IPS-20b (cell line): ENCODE results near the gene RPH3AL.
"Not testable (repeated sequence)": the region's sequence is repeated elsewhere in the genome, so short reads cannot be mapped to it uniquely, and the experiment has no call there.

Experiments used
- H3K27ac ChIP-seq: one replicate; pipeline ENCODE4 v1.5.1; 2013; ENCODE audit warnings: low read length
- H3K27me3 ChIP-seq: 2 replicates; pipeline ENCODE4 v1.6.1; 2013; ENCODE audit warnings: mild to moderate bottlenecking, low read length, inconsistent platforms; ENCODE audit not compliant: insufficient read depth
- H3K36me3 ChIP-seq: 2 replicates; pipeline ENCODE4 v1.6.1; 2013; ENCODE audit warnings: low read depth, mild to moderate bottlenecking, inconsistent platforms, low read length, moderate library complexity; ENCODE audit not compliant: insufficient read depth
- H3K4me1 ChIP-seq: 2 replicates; pipeline ENCODE4 v1.6.1; 2013; ENCODE audit warnings: mild to moderate bottlenecking, control low read depth, inconsistent platforms, low read length, moderate library complexity; ENCODE audit not compliant: insufficient read depth
- H3K4me3 ChIP-seq: 2 replicates; pipeline ENCODE4 v1.5.1; 2013; ENCODE audit warnings: mild to moderate bottlenecking, low read length, inconsistent platforms
- H3K9ac ChIP-seq: 2 replicates; pipeline ENCODE4 v1.6.1; 2013; ENCODE audit warnings: low read depth, mild to moderate bottlenecking, inconsistent platforms, low read length, moderate library complexity
- H3K9me3 ChIP-seq: 2 replicates; pipeline ENCODE4 v1.6.1; 2013; ENCODE audit warnings: mild to moderate bottlenecking, low read depth, low read length, inconsistent platforms; ENCODE audit not compliant: insufficient read depth

Gene RPH3AL

GRCh38 chr17:320809-321385, 31.7 kb downstream of the RPH3AL start:
- H3K9me3 ChIP-seq = peaks cover under 1% of the 10 kb centered on the region; the same call in 1 of the 2 replicates
- H3K4me3 ChIP-seq = peak overlapping the region; percentile 29; the same call in 1 of the 2 replicates
- H3K27me3 ChIP-seq = peaks cover 19% of the 10 kb centered on the region
- no peak overlapping the region for H3K27ac ChIP-seq
- no peak overlapping the region for H3K9ac ChIP-seq
- H3K4me1 ChIP-seq = peaks cover 9% of the 10 kb centered on the region; the same call in 1 of the 2 replicates
- no peaks in the 10 kb centered on the region for H3K36me3 ChIP-seq

GRCh38 chr17:320139-320538, 32.5 kb downstream of the RPH3AL start:
- Histone ChIP-seq H3K9me3 (peaks cover 8% of the 10 kb centered on the region; the same call in 1 of the 2 replicates), H3K36me3 (no peaks in the 10 kb centered on the region), H3K9ac (no peak overlapping the region), H3K4me1 (peaks cover 9% of the 10 kb centered on the region; the same call in 1 of the 2 replicates), H3K27me3 (peaks cover 19% of the 10 kb centered on the region), H3K27ac (no peak overlapping the region), H3K4me3 (no peak overlapping the region)

GRCh38 chr17:319266-319665, 33.3 kb downstream of the RPH3AL start:
- H3K27me3 ChIP-seq = peaks cover 19% of the 10 kb centered on the region
- H3K9me3 ChIP-seq = peaks cover 13% of the 10 kb centered on the region
- H3K36me3 ChIP-seq = no peaks in the 10 kb centered on the region
- no peak overlapping the region for H3K4me3 ChIP-seq
- peaks cover 9% of the 10 kb centered on the region; the same call in 1 of the 2 replicates for H3K4me1 ChIP-seq
- H3K9ac ChIP-seq = no peak overlapping the region
- no peak overlapping the region for H3K27ac ChIP-seq

- H3K9ac ChIP-seq = not testable (repeated sequence)
- peaks cover 13% of the 10 kb centered on the region for H3K9me3 ChIP-seq
- peaks cover 15% of the 10 kb centered on the region for H3K27me3 ChIP-seq
These were observed 35.5 kb downstream of the RPH3AL start for GRCh38 chr17:317070-317469.

GRCh38 chr17:315399-315798, 37.2 kb downstream of the RPH3AL start:
- H3K9me3 ChIP-seq = peaks cover 13% of the 10 kb centered on the region
- H3K36me3 ChIP-seq, H3K27me3 ChIP-seq, H3K9ac ChIP-seq, H3K27ac ChIP-seq, H3K4me3 ChIP-seq, H3K4me1 ChIP-seq: not testable (repeated sequence)

More at GRCh38 chr17:317070-317469, 35.5 kb downstream of the RPH3AL start:
- H3K4me3 ChIP-seq, H3K27ac ChIP-seq, H3K4me1 ChIP-seq, H3K36me3 ChIP-seq: not testable (repeated sequence)

- H3K27ac ChIP-seq, H3K4me3 ChIP-seq, H3K36me3 ChIP-seq, H3K27me3 ChIP-seq, H3K4me1 ChIP-seq, H3K9ac ChIP-seq: not testable (repeated sequence)
- H3K9me3 ChIP-seq = peaks cover 13% of the 10 kb centered on the region
These were observed 38.0 kb downstream of the RPH3AL start for GRCh38 chr17:314614-314944.

GRCh38 chr17:313911-314613, 38.5 kb downstream of the RPH3AL start:
- Histone ChIP-seq H3K36me3 (no peaks in the 10 kb centered on the region), H3K4me3 (no peak overlapping the region), H3K9me3 (peaks cover 13% of the 10 kb centered on the region), H3K27ac (no peak overlapping the region), H3K9ac (no peak overlapping the region), H3K27me3 (no peaks in the 10 kb centered on the region), H3K4me1 (peaks cover 8% of the 10 kb centered on the region; the same call in 1 of the 2 replicates)

- no peak overlapping the region for H3K27ac ChIP-seq
- H3K9ac ChIP-seq = no peak overlapping the region
- peaks cover 8% of the 10 kb centered on the region; the same call in 1 of the 2 replicates for H3K4me1 ChIP-seq
- no peak overlapping the region for H3K4me3 ChIP-seq
- peaks cover 13% of the 10 kb centered on the region for H3K9me3 ChIP-seq
- H3K36me3 ChIP-seq = no peaks in the 10 kb centered on the region
- H3K27me3 ChIP-seq = no peaks in the 10 kb centered on the region
These were observed 39.4 kb downstream of the RPH3AL start for GRCh38 chr17:313231-313630.

GRCh38 chr17:312476-313148, 40.0 kb downstream of the RPH3AL start:
- Histone ChIP-seq H3K4me1 (peaks cover 8% of the 10 kb centered on the region; the same call in 1 of the 2 replicates), H3K4me3 (no peak overlapping the region), H3K27me3 (no peaks in the 10 kb centered on the region), H3K36me3 (no peaks in the 10 kb centered on the region), H3K9me3 (peaks cover 13% of the 10 kb centered on the region), H3K9ac (no peak overlapping the region), H3K27ac (no peak overlapping the region)

GRCh38 chr17:311119-311782, 41.4 kb downstream of the RPH3AL start:
- H3K36me3 ChIP-seq = no peaks in the 10 kb centered on the region
- no peak overlapping the region for H3K4me3 ChIP-seq
- no peak overlapping the region for H3K9ac ChIP-seq
- H3K27ac ChIP-seq = no peak overlapping the region
- peaks cover 8% of the 10 kb centered on the region; the same call in 1 of the 2 replicates for H3K4me1 ChIP-seq
- H3K9me3 ChIP-seq = peaks cover 13% of the 10 kb centered on the region
- no peaks in the 10 kb centered on the region for H3K27me3 ChIP-seq

- H3K27ac ChIP-seq = no peak overlapping the region
- peaks cover 1% of the 10 kb centered on the region; the same call in 1 of the 2 replicates for H3K27me3 ChIP-seq
- H3K9ac ChIP-seq = no peak overlapping the region
- peaks cover 7% of the 10 kb centered on the region for H3K9me3 ChIP-seq
- peaks cover 8% of the 10 kb centered on the region; the same call in 1 of the 2 replicates for H3K4me1 ChIP-seq
- no peaks in the 10 kb centered on the region for H3K36me3 ChIP-seq
- H3K4me3 ChIP-seq = no peak overlapping the region
These were observed 42.2 kb downstream of the RPH3AL start for GRCh38 chr17:310111-311010.
